Adrenal gland (tissue), 12 donors: ENCODE results near the gene HHIPL2. TPM values are rescaled to one million over a fixed set of nuclear protein-coding genes. Genes with fewer than 3 reads are reported as not detected.
A peak's percentile ranks its signal among the peaks of the same experiment; 100 is the strongest.

Experiments
- DNase-seq, 7 donors: peaks; one replicate each; pipeline ENCODE4 v3.0.0-alpha.2; 2019 to 2020
- H3K27ac ChIP-seq, 5 donors: fragments of 200-600 bp; sonication (generic) in 4 of 5; 1 replicate in 3 of 5; 2 replicates in 2 of 5; pipeline versions ENCODE4 v1.5.1 to v1.8.0; 2016 to 2020; ENCODE audit warnings: mild to moderate bottlenecking in 1 of 5
- H3K27me3 ChIP-seq: fragments of 200-600 bp; 2 replicates; pipeline ENCODE4 v1.8.0; 2021
- H3K36me3 ChIP-seq, 2 donors: fragments of 200-600 bp; replicated peaks in 1 of 2; 1 replicate in 1 of 2; 2 replicates in 1 of 2; pipeline versions ENCODE4 v1.5.1 to v1.8.0; 2018 to 2022
- H3K4me1 ChIP-seq, 2 donors: fragments of 200-600 bp; replicated peaks in 1 of 2; 1 replicate in 1 of 2; 2 replicates in 1 of 2; pipeline versions ENCODE4 v1.5.1 to v1.8.0; 2018 to 2021
- H3K4me3 ChIP-seq, 4 donors: fragments of 200-600 bp; sonication (generic) in 3 of 4; one replicate each; pipeline ENCODE4 v1.5.1; 2016 to 2018
- H3K9me3 ChIP-seq, 3 donors: fragments of 200-600 bp; sonication (generic) in 1 of 3; replicated peaks in 1 of 3; 1 replicate in 2 of 3; 2 replicates in 1 of 3; pipeline versions ENCODE4 v1.5.1 to v1.8.0; 2016 to 2021
- POLR2A ChIP-seq, 2 donors: fragments of 450-650 bp; IDR thresholded peaks; one replicate each; pipeline ENCODE4 v1.6.1; 2017; ENCODE audit warnings: antibody characterized with exemption in 2 of 2, mild to moderate bottlenecking in 2 of 2, moderate library complexity in 1 of 2
- WGBS, 4 donors: extraction: QIAGEN DNeasy Blood & Tissue Kit in 2 of 4; methylation state at CpG; one replicate each; pipeline versions ENCODE4 v1.1.5 to v1.1.7; 2013 to 2017; 5-methylcytosine and 5-hydroxymethylcytosine counted together
- intact Hi-C, 2 donors: fragments of 100-400 bp; cut with DNase I; formaldehyde crosslinking; loops; one replicate each; pipeline versions ENCODE4 v1.14.1 to v1.15.0; 2022 to 2023
- polyA plus RNA-seq, 3 donors: library from polyadenylated mRNA; stranded (reverse); fragments of 200-250 nt in 2 of 3; fragments of 350-450 nt in 1 of 3; fragmentation: Illumina TruSeq in 1 of 3; extraction: RNeasy Lipid Tissue Mini Kit (QIAGEN cat#74804) in 1 of 3; gene quantifications; one replicate each; pipeline ENCODE4 v1.2.3, GENCODE V29; 2013 to 2014
- total RNA-seq, 9 donors: library from RNA; depleted of rRNA in 4 of 9; stranded (reverse); fragments of >200 nt in 4 of 9; fragments of 120-200 nt in 1 of 9; fragmentation: NEBNext Ultra II Directional in 1 of 9; extraction: Animal tissue kit (Norgen Biotek cat#: 25700) in 1 of 9; gene quantifications; one replicate each; pipeline versions ENCODE4 v1.1.0 to v1.2.4, GENCODE V29; 2013 to 2023
- TF ChIP-seq, protein P1 (sequence below), 6 experiments: fragments of 450-650 bp in 4 of 6; fragments of 200-600 bp in 2 of 6; sonication (generic) in 1 of 6; IDR thresholded peaks; 1 replicate in 5 of 6; 2 replicates in 1 of 6; pipeline versions ENCODE4 v1.5.1 to v1.8.0; 2016 to 2021; ENCODE audit warnings: antibody characterized with exemption in 6 of 6, mild to moderate bottlenecking in 2 of 6, moderate library complexity in 1 of 6
- donor health status: healthy with polysubstance abuse.
- donor health status: Bipolar disorder and iron deficiency.
- donor health status: DM: yes; HTN: yes; CAD: no.
- donor health status: DM: no; HTN: no; CAD: no.
- donor health status: DM: no; HTN: no; CAD: no.
- donor health status: DM: yes; HTN: yes; CAD: no.

Gene HHIPL2
- total and polyA plus RNA-seq, 12 donors = 0.11 to 3.4 (median 0.57) TPM; not detected in 4

DNA sequence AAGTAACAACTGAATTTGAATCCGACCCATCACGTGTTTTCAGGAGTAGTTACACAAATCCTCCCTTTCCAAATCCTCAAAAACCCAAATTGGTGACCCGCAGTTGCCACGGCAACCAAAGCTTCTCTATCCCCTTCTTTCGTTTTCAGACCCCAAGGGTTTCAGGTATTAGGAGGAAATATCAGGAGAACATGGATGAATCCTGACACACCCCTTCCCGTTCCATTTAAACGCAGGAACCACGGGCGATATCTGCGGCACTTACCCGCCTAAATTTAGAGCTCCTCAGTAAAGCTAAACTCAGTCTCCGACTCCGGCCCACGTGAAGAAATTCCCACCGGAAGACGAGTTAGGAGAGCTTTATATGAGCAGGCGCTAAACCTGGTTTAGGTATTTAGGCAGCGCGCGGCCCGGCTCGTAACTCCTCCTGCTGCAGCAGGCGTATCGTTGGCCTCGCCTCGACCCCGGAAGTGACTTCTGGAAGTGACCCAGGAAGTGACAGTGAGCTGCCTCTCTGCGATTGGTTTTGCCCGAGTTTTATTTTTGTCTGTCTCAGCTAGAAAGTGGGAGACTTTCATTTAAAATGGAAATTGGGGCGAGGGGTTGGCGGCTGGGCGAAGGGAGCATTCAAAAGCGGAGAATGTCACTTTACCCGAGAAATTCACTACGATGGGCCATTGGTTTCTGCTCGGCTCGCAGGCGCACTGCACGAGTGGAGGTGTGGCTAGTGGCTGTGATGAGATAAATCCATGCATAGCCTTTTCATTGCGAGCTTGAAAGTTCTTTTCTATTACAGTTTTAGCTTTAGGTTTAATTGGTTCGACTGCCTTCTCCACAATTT is 41.8 kb upstream of the HHIPL2 start, which contains the start of gene TAF1A:
Gene TAF1A (minus strand): TSS at position 472 of the 841 bp plus-strand sequence.
- Histone ChIP-seq H3K4me1 (peaks cover 7 to 23% of the 10 kb centered on the region in 2 donors), H3K27me3 (no peaks in the 10 kb centered on the region), H3K9me3 (no peaks in the 10 kb centered on the region), H3K36me3 (peaks cover 0 to 12% of the 10 kb centered on the region in 2 donors), H3K4me3 (peak within 1 kb of the TSS in 3 of 4 donors; percentile 61 to 80 (median 62)), H3K27ac (peak within 1 kb of the TSS; percentile 19 to 89 (median 75))
- peak; percentile 83 to 94 (median 91) for DNase-seq
- intact Hi-C loops = no loop called here
- WGBS, 4 donors = 0 to 1% (median 0%) methylated on average over 32 to 41 of the region's 41 CpGs
- TF ChIP-seq, protein P1, sequence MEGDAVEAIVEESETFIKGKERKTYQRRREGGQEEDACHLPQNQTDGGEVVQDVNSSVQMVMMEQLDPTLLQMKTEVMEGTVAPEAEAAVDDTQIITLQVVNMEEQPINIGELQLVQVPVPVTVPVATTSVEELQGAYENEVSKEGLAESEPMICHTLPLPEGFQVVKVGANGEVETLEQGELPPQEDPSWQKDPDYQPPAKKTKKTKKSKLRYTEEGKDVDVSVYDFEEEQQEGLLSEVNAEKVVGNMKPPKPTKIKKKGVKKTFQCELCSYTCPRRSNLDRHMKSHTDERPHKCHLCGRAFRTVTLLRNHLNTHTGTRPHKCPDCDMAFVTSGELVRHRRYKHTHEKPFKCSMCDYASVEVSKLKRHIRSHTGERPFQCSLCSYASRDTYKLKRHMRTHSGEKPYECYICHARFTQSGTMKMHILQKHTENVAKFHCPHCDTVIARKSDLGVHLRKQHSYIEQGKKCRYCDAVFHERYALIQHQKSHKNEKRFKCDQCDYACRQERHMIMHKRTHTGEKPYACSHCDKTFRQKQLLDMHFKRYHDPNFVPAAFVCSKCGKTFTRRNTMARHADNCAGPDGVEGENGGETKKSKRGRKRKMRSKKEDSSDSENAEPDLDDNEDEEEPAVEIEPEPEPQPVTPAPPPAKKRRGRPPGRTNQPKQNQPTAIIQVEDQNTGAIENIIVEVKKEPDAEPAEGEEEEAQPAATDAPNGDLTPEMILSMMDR (IDR thresholded peaks at IDR 0.05) = peak in 1 of 6 experiments; percentile 21
- TF ChIP-seq POLR2A (IDR thresholded peaks at IDR 0.05) = peak in 1 of 2 donors; percentile 46

DNA sequence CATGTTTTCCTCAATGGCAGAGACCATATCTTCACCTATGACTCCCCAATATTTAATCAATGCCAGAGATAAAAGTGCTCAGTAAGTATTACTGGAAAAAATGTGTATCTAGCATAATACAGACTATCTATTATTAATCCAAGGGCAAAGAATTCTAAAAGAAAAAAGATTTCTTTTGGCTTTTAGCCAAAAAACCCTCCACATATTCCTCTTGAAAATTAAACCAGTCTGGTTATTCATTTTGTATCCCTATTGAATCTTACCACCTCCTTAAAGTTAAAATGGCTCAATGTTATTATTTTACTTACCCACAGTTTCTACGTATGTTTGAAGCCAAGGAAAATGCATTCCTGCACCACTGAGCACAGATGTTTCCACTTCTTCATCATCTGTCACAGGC is 40.2 kb upstream of the HHIPL2 start:
- 81 to 88% (median 86%) methylated on average over 1 of the region's 1 CpG for WGBS, 4 donors
- DNase-seq = no peak
- H3K4me1 ChIP-seq = peaks cover 7 to 28% of the 10 kb centered on the region in 2 donors
- H3K9me3 ChIP-seq = no peaks in the 10 kb centered on the region
- intact Hi-C loops = no loop called here
- H3K27ac ChIP-seq = no peak overlapping the region
- peaks cover 0 to 15% of the 10 kb centered on the region in 2 donors for H3K36me3 ChIP-seq
- H3K27me3 ChIP-seq = no peaks in the 10 kb centered on the region
- no peak overlapping the region for H3K4me3 ChIP-seq
- TF ChIP-seq, protein P1 (IDR thresholded peaks at IDR 0.05) = no peak
- TF ChIP-seq POLR2A (IDR thresholded peaks at IDR 0.05) = no peak

DNA sequence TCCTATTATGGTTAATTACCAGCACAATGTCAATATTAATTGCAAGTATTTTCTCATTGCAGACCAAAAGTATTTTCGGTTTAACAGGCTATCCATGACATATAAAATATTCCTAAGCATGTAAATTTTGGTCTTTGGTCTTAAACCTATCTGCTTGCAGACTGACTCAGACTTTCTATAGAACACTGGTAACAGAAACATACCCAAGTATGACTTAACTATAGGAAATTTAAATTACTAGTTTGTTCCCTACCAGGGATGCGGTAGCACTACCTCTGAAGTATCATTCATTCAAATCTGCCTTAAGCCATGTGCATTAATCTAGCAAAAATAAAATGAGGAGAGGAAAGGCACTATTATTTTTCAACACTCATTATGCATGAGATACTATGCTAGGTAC is 38.9 kb upstream of the HHIPL2 start:
- WGBS, 4 donors = 89 to 98% (median 95%) methylated on average over 2 of the region's 2 CpGs
- intact Hi-C loops = no loop called here
- Histone ChIP-seq H3K4me1 (peaks cover 7 to 28% of the 10 kb centered on the region in 2 donors), H3K9me3 (no peaks in the 10 kb centered on the region), H3K36me3 (peaks cover 0 to 20% of the 10 kb centered on the region in 2 donors), H3K27me3 (no peaks in the 10 kb centered on the region), H3K4me3 (no peak overlapping the region), H3K27ac (no peak overlapping the region)
- TF ChIP-seq, protein P1 (IDR thresholded peaks at IDR 0.05) = no peak
- no peak for TF ChIP-seq POLR2A (IDR thresholded peaks at IDR 0.05)
- no peak for DNase-seq

DNA sequence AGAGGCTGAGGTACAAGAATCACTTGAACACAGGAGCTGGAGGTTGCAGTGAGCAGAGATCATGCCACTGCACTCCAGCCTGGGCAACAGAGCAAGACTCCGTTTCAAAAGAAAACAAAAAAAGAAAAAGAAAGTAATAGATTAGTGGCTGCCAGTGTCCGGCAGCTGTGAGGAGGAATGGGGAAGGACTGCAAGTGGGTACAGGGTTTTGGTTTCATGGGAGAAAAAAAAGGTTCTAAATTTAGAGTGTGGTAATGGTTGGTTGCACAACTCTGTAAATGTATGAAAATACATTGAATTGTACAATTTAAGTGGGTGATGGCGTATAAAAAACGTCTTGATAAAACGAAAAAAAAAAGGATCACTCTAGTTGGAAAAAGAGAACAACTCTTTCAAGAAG is 35.2 kb upstream of the HHIPL2 start:
- TF ChIP-seq, protein P1 (IDR thresholded peaks at IDR 0.05) = no peak
- no peak for TF ChIP-seq POLR2A (IDR thresholded peaks at IDR 0.05)
- Histone ChIP-seq H3K36me3 (peaks cover 0 to 20% of the 10 kb centered on the region in 2 donors), H3K4me1 (peaks cover 0 to 8% of the 10 kb centered on the region in 2 donors), H3K4me3 (no peak overlapping the region), H3K9me3 (no peaks in the 10 kb centered on the region), H3K27me3 (no peaks in the 10 kb centered on the region), H3K27ac (no peak overlapping the region)
- DNase-seq = no peak
- WGBS, 4 donors = 64 to 79% (median 75%) methylated on average over 5 of the region's 5 CpGs
- intact Hi-C loops = no loop called here
